Activated CD8-positive, alpha-beta T cell treated with anti-CD3 and anti-CD28 coated beads, Interleukin-2, amount 10 ng/mL, durations not matched to agents 7 days and 5 days (primary cell): Measurements from ENCODE around the gene DDIT3. TPM values are rescaled to one million over a fixed set of nuclear protein-coding genes. Genes with fewer than 3 reads are reported as not detected.
"Not testable (repeated sequence)": the region's sequence is repeated elsewhere in the genome, so short reads cannot be mapped to it uniquely, and the experiment has no call there.

ENCODE experiments used
- ATAC-seq: fragments of 150-1000 bp; cut with Tn5 transposase; one replicate; pipeline ENCODE4 v1.10.0; 2021; ENCODE audit warnings: moderate library complexity
- CTCF ChIA-PET: fragments of 350-600 bp; sonication (Branson Sonifier 250); formaldehyde crosslinking; loops from one replicate; lab custom pipeline; 2021; ENCODE audit warnings: antibody characterized with exemption; lab: Charles Lee
- POLR2A ChIA-PET: fragments of 350-600 bp; sonication (Branson Sonifier 250); formaldehyde crosslinking; loops from one replicate; lab custom pipeline; 2021; ENCODE audit warnings: antibody characterized with exemption; lab: Charles Lee
- DNase-seq: peaks from one replicate; pipeline ENCODE4 v3.0.0-alpha.2; 2020
- H3K27ac Mint-ChIP-seq: one replicate; pipeline ENCODE4 v1.8.0; 2021; ENCODE audit warnings: mild to moderate bottlenecking, mixed read lengths
- H3K27me3 Mint-ChIP-seq: one replicate; pipeline ENCODE4 v1.8.0; 2021; ENCODE audit warnings: low read depth, mixed read lengths
- H3K36me3 Mint-ChIP-seq: one replicate; pipeline ENCODE4 v1.8.0; 2021; ENCODE audit warnings: low read depth, mixed read lengths
- H3K4me1 Mint-ChIP-seq: one replicate; pipeline ENCODE4 v1.8.0; 2021; ENCODE audit warnings: low read depth, mixed read lengths
- H3K4me3 Mint-ChIP-seq: one replicate; pipeline ENCODE4 v1.8.0; 2021; ENCODE audit warnings: mild to moderate bottlenecking, mixed read lengths
- H3K9me3 Mint-ChIP-seq: one replicate; pipeline ENCODE4 v1.8.0; 2022; ENCODE audit warnings: mixed read lengths; ENCODE audit not compliant: insufficient read depth
- total RNA-seq, 2 experiments: library from RNA; stranded (reverse); gene quantifications; one replicate each; pipeline ENCODE4 v1.2.3, GENCODE V29; 2021

The DDIT3 gene
- total RNA-seq, 2 experiments from 2014 or later, result 14.9 to 15.0 TPM

- H3K27me3 Mint-ChIP-seq, H3K9me3 Mint-ChIP-seq, H3K4me1 Mint-ChIP-seq, DNase-seq, H3K27ac Mint-ChIP-seq, CTCF ChIA-PET, ATAC-seq, POLR2A ChIA-PET, H3K4me3 Mint-ChIP-seq: not testable (repeated sequence)
- H3K36me3 Mint-ChIP-seq, result peaks cover 52% of the 10 kb centered on the region
Measured at GRCh38 chr12:57507796-57508195, 12.5 kb downstream of the DDIT3 start.

DNA sequence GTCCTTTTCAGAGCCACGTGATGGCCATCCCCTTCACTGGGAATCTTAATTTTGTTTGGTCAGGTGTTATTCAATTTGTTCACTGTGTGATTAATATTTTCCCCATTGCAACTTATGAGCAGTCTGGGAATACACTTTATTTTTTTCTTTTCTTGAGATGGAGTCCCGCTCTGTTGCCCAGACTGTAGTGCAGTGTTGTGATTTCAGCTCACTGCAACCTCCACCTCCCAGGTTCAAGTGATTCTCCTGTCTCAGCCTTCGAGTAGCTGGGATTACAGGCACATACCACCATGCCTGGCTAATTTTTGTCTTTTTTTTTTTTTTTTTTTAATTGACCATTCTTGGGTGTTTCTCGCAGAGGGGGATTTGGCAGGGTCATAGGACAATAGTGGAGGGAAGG lies 13.8 kb downstream of the DDIT3 start:
- DNase-seq, H3K9me3 Mint-ChIP-seq, POLR2A ChIA-PET, CTCF ChIA-PET, H3K27me3 Mint-ChIP-seq, H3K4me1 Mint-ChIP-seq, ATAC-seq, H3K4me3 Mint-ChIP-seq, H3K27ac Mint-ChIP-seq: not testable (repeated sequence)
- H3K36me3 Mint-ChIP-seq, result peaks cover 48% of the 10 kb centered on the region

- H3K4me1 Mint-ChIP-seq, ATAC-seq, DNase-seq, H3K27me3 Mint-ChIP-seq, H3K4me3 Mint-ChIP-seq, H3K27ac Mint-ChIP-seq, H3K9me3 Mint-ChIP-seq: not testable (repeated sequence)
- peaks cover 70% of the 10 kb centered on the region for H3K36me3 Mint-ChIP-seq
- ChIA-PET CTCF (interaction anchor here (1.3 to 1.5 kb wide), 3 partner anchors 43 to 81 kb away, joined by 3 to 6 read pairs (median 3); partner anchors contain the start of gene DCTN2), POLR2A (interaction anchor here (1.1 to 4.5 kb wide), 2 partner anchors 7 to 17 kb away, joined by 6 to 20 read pairs; partner anchors contain the start of gene DDIT3)
Measured at GRCh38 chr12:57502311-57502969, 17.9 kb downstream of the DDIT3 start.

DNA sequence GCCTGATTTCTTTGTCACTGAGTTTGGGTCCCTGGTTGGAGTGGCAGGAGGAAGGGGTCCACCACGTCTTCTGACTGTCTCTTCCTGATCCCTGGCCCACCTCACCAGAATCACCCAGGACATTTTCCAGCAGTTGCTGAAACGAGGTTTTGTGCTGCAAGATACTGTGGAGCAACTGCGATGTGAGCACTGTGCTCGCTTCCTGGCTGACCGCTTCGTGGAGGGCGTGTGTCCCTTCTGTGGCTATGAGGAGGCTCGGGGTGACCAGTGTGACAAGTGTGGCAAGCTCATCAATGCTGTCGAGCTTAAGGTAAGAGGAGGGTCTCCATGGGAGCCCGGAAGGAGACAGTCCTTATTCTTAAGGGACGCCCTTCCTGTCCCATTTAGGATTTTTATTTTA lies 20.1 kb downstream of the DDIT3 start:
- no peak for DNase-seq
- Mint-ChIP-seq H3K27me3 (no peaks in the 10 kb centered on the region), H3K4me3 (no peak overlapping the region), H3K27ac (no peak overlapping the region), H3K4me1 (peaks cover 2% of the 10 kb centered on the region), H3K9me3 (no peaks in the 10 kb centered on the region), H3K36me3 (peaks cover 78% of the 10 kb centered on the region)
- ChIA-PET POLR2A (interaction anchor here (0.5 kb wide), 1 partner anchor 20 kb away, joined by 4 read pairs; the partner anchor contains the start of gene DDIT3), CTCF (interaction anchor here (1.2 kb wide), 1 partner anchor 11 kb away, joined by 3 read pairs; no protein-coding TSS in a partner anchor)
- ATAC-seq, result no peak

DNA sequence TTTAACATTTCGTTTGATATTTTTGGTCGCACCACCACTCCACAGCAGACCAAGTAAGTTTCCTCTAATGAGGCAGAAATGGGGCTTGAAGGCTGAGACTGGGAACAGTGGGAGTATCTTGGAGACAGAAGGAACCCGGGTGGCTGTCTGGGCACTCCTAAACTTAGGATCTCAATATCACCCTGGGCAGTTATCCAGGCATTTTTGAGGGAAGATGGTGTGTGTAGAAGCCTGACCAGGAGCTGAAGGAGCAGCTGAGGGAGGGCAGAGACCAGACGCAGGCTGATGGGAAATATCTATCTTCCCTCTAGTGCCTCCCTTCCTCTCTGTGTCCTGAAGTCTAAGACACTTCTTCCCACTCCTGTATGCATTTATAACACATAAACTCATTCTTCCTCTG lies 21.7 kb downstream of the DDIT3 start:
- ChIA-PET POLR2A (no interaction called here), CTCF (no interaction called here)
- Mint-ChIP-seq H3K4me1 (peaks cover 2% of the 10 kb centered on the region), H3K9me3 (no peaks in the 10 kb centered on the region), H3K27me3 (no peaks in the 10 kb centered on the region), H3K4me3 (no peak overlapping the region), H3K27ac (peak overlapping the region; percentile 15), H3K36me3 (peaks cover 75% of the 10 kb centered on the region)
- ATAC-seq, result no peak
- DNase-seq, result no peak

GRCh38 chr12:57498132-57498502 lies 22.2 kb downstream of the DDIT3 start:
- H3K4me1 Mint-ChIP-seq, result peaks cover 2% of the 10 kb centered on the region
- CTCF ChIA-PET, result no interaction called here
- peaks cover 71% of the 10 kb centered on the region for H3K36me3 Mint-ChIP-seq
- no peaks in the 10 kb centered on the region for H3K9me3 Mint-ChIP-seq
- no peak overlapping the region for H3K27ac Mint-ChIP-seq
- ATAC-seq, result no peak
- no peaks in the 10 kb centered on the region for H3K27me3 Mint-ChIP-seq
- DNase-seq, result no peak
- no peak overlapping the region for H3K4me3 Mint-ChIP-seq
- POLR2A ChIA-PET, result interaction anchor here (1.8 kb wide), 1 partner anchor 18 kb away, joined by 10 read pairs; the partner anchor contains the start of gene ARHGAP9

GRCh38 chr12:57497223-57498131 lies 22.8 kb downstream of the DDIT3 start:
- no peaks in the 10 kb centered on the region for H3K27me3 Mint-ChIP-seq
- H3K9me3 Mint-ChIP-seq, result no peaks in the 10 kb centered on the region
- H3K4me1 Mint-ChIP-seq, result peaks cover 6% of the 10 kb centered on the region
- POLR2A ChIA-PET, result interaction anchor here (1.8 kb wide), 1 partner anchor 18 kb away, joined by 10 read pairs; the partner anchor contains the start of gene ARHGAP9
- ATAC-seq, result no peak
- H3K4me3 Mint-ChIP-seq, result no peak overlapping the region
- DNase-seq, result no peak
- H3K36me3 Mint-ChIP-seq, result peaks cover 73% of the 10 kb centered on the region
- peak overlapping the region; percentile 21 for H3K27ac Mint-ChIP-seq
- CTCF ChIA-PET, result interaction anchor here (0.8 to 1.0 kb wide), 2 partner anchors 16 to 35 kb away, joined by 3 read pairs; no protein-coding TSS in a partner anchor

DNA sequence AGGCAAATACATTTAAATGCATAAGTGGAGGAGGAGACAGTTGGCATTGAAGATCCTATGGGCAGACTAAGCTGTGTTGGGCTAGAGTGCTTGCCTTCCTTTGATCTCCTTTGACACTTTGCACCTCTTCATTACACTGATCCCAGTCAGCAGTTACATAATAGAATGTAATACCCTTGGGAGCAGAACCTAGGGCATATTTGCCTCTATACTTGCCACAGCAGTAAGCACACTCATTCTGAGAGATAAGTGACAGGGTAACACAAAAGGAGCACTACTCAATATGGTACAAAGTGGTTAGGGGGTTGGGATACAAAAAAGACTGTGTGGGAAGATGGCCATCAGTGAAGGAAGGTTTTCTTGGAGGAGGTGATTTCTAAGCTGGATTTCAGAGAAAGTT lies 23.5 kb downstream of the DDIT3 start:
- peaks cover 69% of the 10 kb centered on the region for H3K36me3 Mint-ChIP-seq
- no peak overlapping the region for H3K27ac Mint-ChIP-seq
- H3K4me3 Mint-ChIP-seq, result no peak overlapping the region
- no peaks in the 10 kb centered on the region for H3K27me3 Mint-ChIP-seq
- H3K4me1 Mint-ChIP-seq, result peaks cover 6% of the 10 kb centered on the region
- ChIA-PET CTCF (interaction anchor here (0.8 to 1.0 kb wide), 2 partner anchors 16 to 35 kb away, joined by 3 read pairs; no protein-coding TSS in a partner anchor), POLR2A (interaction anchor here (1.8 kb wide), 1 partner anchor 17 kb away, joined by 10 read pairs; the partner anchor contains the start of gene ARHGAP9)
- H3K9me3 Mint-ChIP-seq, result no peaks in the 10 kb centered on the region
- no peak for DNase-seq
- ATAC-seq, result no peak

GRCh38 chr12:57495051-57495701 lies 25.1 kb downstream of the DDIT3 start:
- H3K27me3 Mint-ChIP-seq, DNase-seq, H3K9me3 Mint-ChIP-seq, H3K27ac Mint-ChIP-seq, POLR2A ChIA-PET, ATAC-seq, CTCF ChIA-PET, H3K4me3 Mint-ChIP-seq: not testable (repeated sequence)
- Mint-ChIP-seq H3K36me3 (peaks cover 71% of the 10 kb centered on the region), H3K4me1 (peaks cover 12% of the 10 kb centered on the region)

DNA sequence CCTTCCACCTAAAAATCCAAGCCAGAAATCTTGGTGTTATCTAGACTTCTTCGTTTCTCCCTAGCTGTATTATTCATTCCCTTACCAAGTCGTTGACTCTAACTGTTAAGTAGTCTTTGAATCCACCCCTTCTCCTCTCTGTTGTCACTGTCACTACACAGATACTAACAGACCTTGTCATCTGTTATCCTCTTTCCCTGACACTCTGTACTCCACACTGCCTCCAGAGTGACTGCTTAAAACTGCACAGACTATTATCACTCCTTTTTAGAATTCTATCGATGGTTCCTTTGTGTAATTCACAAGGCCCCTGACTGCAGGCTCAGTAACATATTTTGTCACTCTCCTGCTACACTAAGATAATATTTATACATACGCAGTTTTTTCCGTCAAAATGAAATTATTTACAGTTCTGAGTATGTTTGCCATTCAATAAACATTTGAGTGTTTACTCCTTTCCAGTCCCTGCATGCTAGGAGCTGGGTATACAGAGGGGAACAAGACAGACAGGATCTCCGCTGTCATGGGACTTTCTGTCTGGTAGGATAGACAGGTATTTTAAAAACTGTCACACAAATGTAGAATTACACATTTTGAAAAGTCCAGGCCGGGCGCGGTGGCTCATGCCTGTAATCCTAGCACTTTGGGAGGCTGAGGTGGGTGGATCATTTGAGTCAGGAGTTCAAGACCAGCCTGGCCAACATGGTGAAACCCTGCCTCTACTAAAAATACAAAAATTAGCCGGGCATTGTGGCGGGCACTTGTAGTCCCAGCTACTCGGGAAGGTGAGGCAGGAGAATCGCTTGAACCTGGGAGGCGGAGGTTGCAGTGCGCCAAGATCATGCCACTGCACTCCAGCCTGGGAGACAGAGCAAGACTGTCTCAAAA lies 28.7 kb downstream of the DDIT3 start:
- Mint-ChIP-seq H3K27ac (peak overlapping the region; percentile 55), H3K27me3 (no peaks in the 10 kb centered on the region), H3K4me3 (no peak overlapping the region), H3K9me3 (no peaks in the 10 kb centered on the region), H3K36me3 (peaks cover 61% of the 10 kb centered on the region), H3K4me1 (peaks cover 37% of the 10 kb centered on the region)
- CTCF ChIA-PET, result interaction anchor here (0.7 to 2.6 kb wide), 3 partner anchors 12 to 33 kb away, joined by 3 to 12 read pairs (median 4); partner anchors contain the start of gene ARHGAP9
- POLR2A ChIA-PET, result interaction anchor here (1.0 to 2.1 kb wide), 2 partner anchors 11 to 28 kb away, joined by 3 to 9 read pairs; partner anchors contain the start of genes ARHGAP9 and DDIT3
- DNase-seq (no peak), ATAC-seq (peak; percentile 12)
